GM12865 (cell line): ENCODE data around the gene ABI3BP.

Experiments
- DNase-seq: peaks from one replicate; pipeline ENCODE4 v3.0.0; 2010; ENCODE audit warnings: low read depth
- H3K4me3 ChIP-seq: 2 replicates; pipeline ENCODE4 v1.5.1; 2011; ENCODE audit warnings: mild to moderate bottlenecking, low read depth, low read length, control low read depth
- TF ChIP-seq, protein P1 (sequence below): IDR thresholded peaks from 2 replicates; pipeline ENCODE4 v1.5.1; 2011; ENCODE audit warnings: low read length, control low read depth, low read depth, inconsistent platforms; ENCODE audit not compliant: insufficient read depth; ENCODE audit errors: missing control alignments

Gene ABI3BP

DNA sequence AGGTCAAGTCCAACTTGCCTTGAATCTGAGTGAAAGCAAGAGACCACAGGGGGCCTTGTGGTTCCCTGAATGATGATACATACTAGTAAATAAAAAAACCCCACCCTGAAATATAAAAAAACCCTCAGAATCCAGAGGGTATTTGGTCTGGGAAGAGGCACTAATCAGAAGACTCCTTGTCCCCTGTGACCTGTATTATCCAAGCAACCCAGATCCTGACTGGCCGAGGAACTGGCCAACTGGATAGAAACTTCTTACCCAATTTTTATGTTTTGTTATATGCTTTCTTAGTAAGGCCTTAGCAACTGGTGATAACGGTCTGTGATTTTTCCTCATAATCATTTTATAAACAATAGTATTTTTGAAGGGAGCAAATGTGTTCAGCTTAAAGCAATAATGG is 17.5 kb downstream of the ABI3BP start:
- DNase-seq = no peak
- no peak overlapping the region for H3K4me3 ChIP-seq
- TF ChIP-seq, protein P1, sequence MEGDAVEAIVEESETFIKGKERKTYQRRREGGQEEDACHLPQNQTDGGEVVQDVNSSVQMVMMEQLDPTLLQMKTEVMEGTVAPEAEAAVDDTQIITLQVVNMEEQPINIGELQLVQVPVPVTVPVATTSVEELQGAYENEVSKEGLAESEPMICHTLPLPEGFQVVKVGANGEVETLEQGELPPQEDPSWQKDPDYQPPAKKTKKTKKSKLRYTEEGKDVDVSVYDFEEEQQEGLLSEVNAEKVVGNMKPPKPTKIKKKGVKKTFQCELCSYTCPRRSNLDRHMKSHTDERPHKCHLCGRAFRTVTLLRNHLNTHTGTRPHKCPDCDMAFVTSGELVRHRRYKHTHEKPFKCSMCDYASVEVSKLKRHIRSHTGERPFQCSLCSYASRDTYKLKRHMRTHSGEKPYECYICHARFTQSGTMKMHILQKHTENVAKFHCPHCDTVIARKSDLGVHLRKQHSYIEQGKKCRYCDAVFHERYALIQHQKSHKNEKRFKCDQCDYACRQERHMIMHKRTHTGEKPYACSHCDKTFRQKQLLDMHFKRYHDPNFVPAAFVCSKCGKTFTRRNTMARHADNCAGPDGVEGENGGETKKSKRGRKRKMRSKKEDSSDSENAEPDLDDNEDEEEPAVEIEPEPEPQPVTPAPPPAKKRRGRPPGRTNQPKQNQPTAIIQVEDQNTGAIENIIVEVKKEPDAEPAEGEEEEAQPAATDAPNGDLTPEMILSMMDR = no peak

DNA sequence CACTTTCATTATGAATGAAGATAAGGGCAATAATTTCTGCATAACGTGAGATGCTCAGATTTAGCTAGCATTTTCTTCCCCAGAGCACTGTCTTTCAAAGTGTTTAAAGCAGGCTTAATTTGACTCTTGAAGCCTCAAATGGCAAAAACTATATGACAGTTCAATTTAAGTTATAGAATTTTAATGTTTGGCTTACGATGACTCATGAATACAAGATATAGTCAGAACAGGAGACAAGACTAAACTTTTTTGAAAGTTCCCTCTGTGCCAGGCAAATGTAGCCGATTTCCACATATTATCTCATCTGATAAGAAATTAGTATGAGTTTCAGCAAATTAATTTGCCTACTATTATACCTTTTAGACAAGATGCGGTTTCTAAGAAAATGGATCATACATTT is 19.6 kb downstream of the ABI3BP start:
- no peak overlapping the region for H3K4me3 ChIP-seq

DNA sequence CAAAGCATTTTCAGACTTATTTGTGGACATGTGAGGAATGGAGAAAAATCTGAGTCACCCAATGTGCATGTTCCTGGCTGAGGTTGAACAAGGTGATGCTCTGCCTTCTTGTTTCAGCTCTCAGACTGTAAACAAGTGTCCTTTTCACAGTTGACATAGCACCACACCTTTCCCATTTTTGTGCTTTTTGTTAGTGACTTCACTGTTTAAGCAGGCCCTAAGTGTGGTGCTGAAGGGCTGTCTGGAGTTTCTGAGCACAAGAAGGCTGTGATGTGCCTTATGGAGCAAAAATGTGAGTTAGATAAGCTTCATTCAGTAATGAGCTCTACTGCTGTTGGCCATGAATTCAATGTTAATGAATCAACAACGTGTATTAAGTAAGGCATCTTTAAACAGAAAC is 20.4 kb downstream of the ABI3BP start:
- TF ChIP-seq, protein P1 = no peak
- DNase-seq = no peak
- no peak overlapping the region for H3K4me3 ChIP-seq

More for the DNA sequence above, 19.6 kb downstream of the ABI3BP start:
- TF ChIP-seq, protein P1 = no peak
- DNase-seq = no peak

DNA sequence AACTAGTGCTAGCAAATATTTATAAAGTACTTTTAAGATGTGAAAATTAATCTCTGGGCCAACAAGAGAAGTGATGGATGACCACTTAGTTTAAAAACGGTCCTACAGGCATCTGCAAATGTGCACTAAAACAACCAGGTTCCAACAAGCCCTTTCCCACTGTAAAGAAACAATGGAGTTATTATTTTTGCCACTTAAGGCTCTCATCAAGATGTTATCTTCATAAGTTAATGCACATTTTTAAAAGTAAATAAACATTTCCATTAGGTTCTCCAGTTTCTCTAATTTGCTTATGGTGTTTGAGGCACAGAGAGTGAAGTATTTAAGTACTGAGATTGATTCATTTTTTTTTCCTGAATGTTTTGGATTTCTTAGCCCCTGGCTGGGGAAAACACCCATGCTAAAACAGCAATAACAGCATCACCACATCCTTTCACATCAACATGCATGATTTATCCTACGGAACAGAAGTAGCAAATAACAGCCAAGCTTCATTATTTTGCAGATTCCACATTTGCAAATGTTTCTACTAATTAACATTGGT is 20.8 kb downstream of the ABI3BP start:
- TF ChIP-seq, protein P1 = no peak
- DNase-seq = no peak
- H3K4me3 ChIP-seq = no peak overlapping the region

DNA sequence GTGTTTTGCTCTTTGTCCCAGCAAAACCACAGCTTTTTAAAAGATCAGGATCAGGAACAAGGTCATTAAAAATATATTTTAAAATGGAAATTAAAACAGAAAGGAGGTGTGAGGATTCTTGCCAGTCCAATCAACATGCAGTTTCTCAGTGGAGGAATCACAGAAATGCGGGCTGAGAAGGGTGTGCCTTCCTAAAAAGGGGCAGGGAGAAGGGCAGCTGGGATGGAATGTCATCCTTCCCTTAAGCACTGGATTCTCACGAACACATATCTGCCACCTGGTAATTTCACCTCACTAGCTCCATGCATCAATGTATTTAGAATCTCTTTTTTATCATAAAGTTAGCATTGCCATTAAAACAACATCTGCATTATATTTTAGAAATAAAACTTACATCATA is 21.4 kb downstream of the ABI3BP start:
- no peak overlapping the region for H3K4me3 ChIP-seq
- TF ChIP-seq, protein P1 = no peak
- DNase-seq = no peak

- H3K4me3 ChIP-seq = no peak overlapping the region
- TF ChIP-seq, protein P1 = no peak
- DNase-seq = no peak
Observed at GRCh38 chr3:100970477-100970990, 22.7 kb downstream of the ABI3BP start.
